Retina (tissue), 1 donor: ENCODE measurements around the gene NUSAP1.
"Not testable (repeated sequence)": the region's sequence is repeated elsewhere in the genome, so short reads cannot be mapped to it uniquely, and the experiment has no call there.

Experiments used
- DNase-seq: peaks from one replicate; pipeline ENCODE4 v3.0.0-alpha.2; 2016

Gene NUSAP1, protein sequence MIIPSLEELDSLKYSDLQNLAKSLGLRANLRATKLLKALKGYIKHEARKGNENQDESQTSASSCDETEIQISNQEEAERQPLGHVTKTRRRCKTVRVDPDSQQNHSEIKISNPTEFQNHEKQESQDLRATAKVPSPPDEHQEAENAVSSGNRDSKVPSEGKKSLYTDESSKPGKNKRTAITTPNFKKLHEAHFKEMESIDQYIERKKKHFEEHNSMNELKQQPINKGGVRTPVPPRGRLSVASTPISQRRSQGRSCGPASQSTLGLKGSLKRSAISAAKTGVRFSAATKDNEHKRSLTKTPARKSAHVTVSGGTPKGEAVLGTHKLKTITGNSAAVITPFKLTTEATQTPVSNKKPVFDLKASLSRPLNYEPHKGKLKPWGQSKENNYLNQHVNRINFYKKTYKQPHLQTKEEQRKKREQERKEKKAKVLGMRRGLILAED

DNA sequence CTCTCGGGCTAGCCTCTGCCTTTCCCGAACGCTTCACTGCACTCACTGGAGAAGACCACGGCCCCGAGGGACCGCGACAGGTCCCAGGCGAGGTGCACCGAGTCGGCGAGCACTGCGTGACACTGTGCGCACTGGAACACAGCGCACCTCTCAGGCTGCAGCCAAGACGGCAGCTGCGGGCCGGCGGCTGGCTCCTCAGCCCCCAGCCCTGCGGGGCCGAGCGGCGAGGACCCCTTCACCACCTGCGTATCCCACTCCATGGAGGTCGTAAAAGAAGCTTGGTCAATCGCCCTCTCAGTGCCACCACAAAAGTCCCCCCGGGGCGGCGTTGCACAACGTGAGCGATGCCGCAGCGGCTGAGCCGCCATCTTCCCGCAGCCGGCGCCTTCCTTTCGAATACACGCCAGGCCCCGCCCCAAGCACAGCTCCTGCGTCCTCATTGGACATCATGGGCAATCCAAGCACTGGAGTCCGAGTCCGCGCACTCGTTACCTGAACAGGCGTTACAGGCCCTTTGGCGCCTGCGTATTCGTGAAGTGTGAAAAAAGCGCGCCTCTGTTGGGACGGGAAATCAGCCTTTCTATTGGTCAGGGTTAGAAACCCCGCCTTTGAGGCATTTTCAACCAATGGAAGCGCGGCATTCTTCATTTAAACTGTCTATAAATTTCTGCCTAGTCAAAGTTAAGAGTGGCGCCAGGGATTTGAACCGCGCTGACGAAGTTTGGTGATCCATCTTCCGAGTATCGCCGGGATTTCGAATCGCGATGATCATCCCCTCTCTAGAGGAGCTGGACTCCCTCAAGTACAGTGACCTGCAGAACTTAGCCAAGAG lies at the start of gene NUSAP1, which contains the start of gene OIP5:
TSS of gene NUSAP1 (plus strand) at position 688 of the 832 bp plus-strand sequence. CDS start at position 765, 77 bp downstream.
TSS of gene OIP5 (minus strand) at position 398 of the 832 bp plus-strand sequence. CDS start at position 368, 30 bp downstream.
- DNase-seq, result peak; percentile 96

GRCh38 chr15:41282980-41283652 lies 49.6 kb upstream of the NUSAP1 start:
- DNase-seq, result not testable (repeated sequence)

DNA sequence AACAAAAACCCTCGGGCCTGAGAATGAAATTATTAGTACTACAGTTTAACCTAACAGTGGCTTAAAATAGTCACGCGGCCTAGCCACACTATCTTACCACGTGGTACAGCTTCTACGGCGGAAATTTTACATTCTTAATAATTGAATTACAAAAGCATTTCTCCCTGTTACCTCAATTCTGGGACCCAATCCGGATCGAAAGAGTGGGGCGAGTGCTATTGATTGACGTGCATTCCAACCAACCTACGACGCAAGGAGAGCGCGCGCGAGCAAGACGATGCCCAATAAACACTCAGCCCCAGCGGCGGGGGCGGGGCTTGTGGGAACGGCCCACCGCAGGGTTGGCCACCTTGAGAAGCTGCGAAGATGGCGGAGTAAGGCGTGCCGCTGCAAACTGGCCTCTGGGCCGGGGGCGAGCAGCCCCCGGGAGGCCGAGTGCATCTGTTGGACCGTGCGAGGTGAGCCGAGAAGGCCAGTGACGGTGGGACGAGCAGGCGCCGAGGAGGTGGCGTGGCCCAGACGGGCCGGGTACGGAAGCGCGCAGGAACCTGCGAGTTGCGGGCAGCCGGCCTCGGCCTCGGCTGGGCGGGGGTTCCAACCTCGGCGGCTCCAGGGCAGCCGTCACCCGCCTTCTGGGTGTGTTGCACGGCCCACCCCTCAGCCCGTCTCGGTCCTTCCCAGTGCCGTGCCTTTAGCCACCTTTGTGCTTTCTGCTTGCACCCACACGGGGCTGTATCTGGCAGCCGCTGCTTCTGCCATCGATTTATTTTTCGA lies 48.8 kb upstream of the NUSAP1 start:
- DNase-seq, result peak; percentile 98

DNA sequence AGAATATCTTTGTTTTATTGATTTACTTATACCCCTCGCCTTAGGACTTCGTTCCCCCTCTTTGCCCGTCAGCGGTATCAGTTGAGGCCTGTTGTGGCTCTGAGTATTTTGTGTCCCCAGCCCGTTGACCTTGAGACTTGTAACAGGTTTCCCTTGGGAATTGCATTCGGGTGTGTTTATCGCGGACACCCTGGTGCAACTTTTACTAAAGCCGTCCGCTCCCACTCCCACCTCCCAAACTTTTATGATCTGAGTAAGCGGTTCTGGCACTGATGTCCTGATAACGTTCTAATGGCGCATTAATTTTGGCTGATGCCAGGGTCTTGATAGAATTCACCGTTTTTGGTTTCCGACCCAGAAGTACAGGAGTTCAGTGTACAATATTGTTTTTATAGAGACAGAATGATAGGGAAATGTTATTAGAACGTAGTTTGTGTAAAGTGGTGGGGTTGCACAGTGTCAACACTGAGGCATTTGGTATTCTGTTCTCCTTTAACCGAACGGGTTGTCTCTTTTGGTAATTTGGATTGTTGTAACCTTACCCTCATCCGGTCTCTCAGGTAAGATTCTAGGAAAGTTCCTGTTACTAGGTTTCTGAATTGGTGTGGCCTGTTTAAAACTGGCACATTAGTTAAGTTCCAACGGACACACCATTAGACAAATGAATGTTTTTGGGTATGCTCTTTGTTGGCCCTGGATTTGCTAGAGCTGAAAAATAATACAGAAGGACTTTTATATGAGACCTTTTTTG lies 48.1 kb upstream of the NUSAP1 start:
- DNase-seq, result no peak

GRCh38 chr15:41285285-41285684 lies 47.4 kb upstream of the NUSAP1 start:
- no peak for DNase-seq

DNA sequence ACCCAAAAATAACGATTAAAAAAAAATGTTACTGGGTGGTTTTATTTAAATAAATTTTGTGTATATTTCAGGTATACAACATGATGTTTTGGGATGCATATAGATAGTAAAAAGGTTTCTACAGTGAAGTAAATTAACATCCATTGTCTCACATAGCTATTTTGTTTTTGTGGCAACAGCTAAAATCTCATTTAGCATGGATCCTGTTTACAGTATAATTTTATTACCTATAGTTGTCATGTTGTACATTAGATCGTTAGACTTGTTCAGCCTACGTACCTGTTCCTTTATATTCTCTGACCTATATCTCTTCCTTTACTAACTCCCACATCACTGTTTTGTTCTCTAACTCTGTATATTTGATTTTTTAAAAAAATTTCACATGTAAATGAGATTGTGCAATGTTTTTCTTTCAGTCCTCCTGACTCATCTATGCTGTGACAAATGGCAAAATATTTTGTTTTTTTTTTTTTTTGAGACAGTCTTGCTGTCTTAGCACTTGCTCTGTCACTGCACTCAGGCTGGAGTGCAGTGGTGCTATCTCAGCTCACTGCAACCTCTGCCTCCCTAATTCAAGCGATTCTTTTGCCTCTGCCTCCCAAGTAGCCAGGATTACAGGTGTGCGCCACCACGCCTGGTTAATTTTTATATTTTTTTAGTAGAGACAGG lies 45.9 kb upstream of the NUSAP1 start:
- no peak for DNase-seq

- DNase-seq, result no peak
These were observed 44.2 kb upstream of the NUSAP1 start for GRCh38 chr15:41288464-41288863.

DNA sequence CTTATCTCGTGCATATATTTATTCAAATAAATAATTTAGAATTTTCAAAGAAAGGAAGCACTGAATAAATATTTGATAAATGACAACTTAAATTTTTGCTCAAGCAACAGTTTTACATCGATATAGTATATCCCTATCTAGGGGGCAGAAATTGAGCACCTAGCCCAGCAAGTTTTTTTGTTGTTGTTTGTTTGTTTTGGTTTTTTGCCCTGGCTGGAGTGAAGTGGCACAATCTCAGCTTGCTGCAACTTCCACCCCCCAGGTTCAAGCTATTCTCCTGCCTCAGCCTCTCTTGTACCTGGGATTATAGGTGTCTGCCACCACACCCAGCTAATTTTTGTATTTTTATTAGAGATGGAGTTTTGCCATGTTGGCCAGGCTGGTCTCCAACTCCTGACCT lies 42.7 kb upstream of the NUSAP1 start:
- no peak for DNase-seq

GRCh38 chr15:41291065-41291631 lies 41.5 kb upstream of the NUSAP1 start:
- DNase-seq, result no peak

- DNase-seq, result no peak
These were observed 40.2 kb upstream of the NUSAP1 start for GRCh38 chr15:41292521-41292920.

- DNase-seq, result not testable (repeated sequence)
These were observed 31.5 kb upstream of the NUSAP1 start for GRCh38 chr15:41301139-41301538.

- no peak for DNase-seq
These were observed 31.1 kb upstream of the NUSAP1 start for GRCh38 chr15:41301587-41301986.

- no peak for DNase-seq
These were observed 28.4 kb upstream of the NUSAP1 start for GRCh38 chr15:41304149-41304770.

DNA sequence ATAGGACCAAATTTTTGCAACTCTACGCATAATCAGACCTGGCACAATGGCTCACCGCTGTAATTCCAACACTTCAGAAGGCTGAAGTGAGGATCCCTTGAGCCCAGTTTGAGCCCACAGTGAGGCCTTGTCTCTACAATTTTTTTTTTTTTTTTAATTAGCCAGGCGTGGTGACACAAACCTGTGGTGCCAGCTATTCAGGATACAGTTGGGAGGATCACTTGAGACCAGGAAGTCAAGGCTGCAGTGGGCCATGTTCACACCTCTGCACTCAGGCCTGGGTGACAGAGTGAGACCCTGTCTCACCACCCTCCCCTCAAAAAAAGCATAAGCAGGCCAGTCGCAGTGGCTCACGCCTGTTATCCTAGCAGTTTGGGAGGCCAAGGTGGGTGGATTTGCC lies 25.0 kb upstream of the NUSAP1 start:
- no peak for DNase-seq

GRCh38 chr15:41309226-41309905 lies 23.3 kb upstream of the NUSAP1 start:
- DNase-seq, result no peak

GRCh38 chr15:41320805-41321330 lies 11.8 kb upstream of the NUSAP1 start:
- DNase-seq, result not testable (repeated sequence)

DNA sequence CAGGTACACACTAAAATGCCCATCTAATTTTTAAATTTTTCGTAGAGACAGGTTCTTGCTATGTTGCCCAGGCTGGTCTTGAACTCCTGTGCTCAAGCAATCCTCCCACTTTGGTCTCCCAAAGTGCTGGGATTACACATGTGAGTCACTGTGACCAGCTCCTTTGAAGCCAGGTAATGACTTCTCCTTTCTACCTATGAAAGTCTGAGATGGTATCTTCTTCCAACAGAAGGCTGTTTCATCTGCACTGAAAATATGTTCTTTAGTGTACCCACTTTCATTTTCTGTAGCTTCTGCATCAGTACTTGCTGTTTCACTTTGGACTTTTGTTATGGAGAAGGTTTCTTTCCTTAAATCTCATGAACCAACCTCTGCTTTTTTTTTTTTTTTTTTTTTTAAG lies 9.1 kb upstream of the NUSAP1 start:
- DNase-seq, result no peak

DNA sequence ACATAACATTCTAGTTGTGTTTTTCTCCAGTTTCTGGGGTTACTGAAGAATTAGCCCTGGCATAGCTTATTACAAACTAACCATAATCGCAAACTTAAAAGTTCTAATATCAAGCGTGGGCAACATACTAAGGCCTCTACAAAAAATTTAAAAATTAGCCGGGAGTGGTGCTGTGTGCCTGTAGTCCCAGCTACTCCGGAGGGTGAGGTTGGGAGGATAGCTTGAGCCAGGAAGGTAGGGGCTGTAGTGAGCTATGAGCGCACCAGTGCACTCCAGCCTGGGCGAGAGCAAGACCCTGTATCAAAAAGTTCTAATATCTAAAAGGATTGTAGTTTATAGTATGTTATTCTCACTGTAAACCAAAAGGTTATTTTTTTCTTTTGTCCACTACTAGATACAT lies 1.4 kb upstream of the NUSAP1 start:
- no peak for DNase-seq

GRCh38 chr15:41331833-41332193 lies 868 bp upstream of the NUSAP1 start:
- DNase-seq, result no peak
